H1 (cell line): ENCODE data around the gene C2orf80. TPM values are rescaled to one million over a fixed set of nuclear protein-coding genes. Genes with fewer than 3 reads are reported as not detected.

Experiments
- CREB1 ChIP-seq: IDR thresholded peaks from 2 replicates; pipeline ENCODE4 v1.6.1; 2012; ENCODE audit warnings: inconsistent platforms
- HDAC2 ChIP-seq, 2 experiments: fragments of 300-600 bp in 1 of 2; sonication (generic) in 1 of 2; IDR thresholded peaks; 2 replicates each; pipeline ENCODE4 v1.6.1; 2011 to 2012; ENCODE audit warnings: low read depth in 2 of 2, low read length in 2 of 2, mild to moderate bottlenecking in 2 of 2, moderate library complexity in 2 of 2, borderline replicate concordance in 1 of 2, inconsistent platforms in 1 of 2
- RAD21 ChIP-seq, 2 experiments: IDR thresholded peaks in 1 of 2; conservative IDR thresholded peaks in 1 of 2; 2 replicates each; pipeline ENCODE4 v1.6.1; 2011; ENCODE audit warnings: low read depth in 2 of 2, low read length in 2 of 2, improper control_type of control experiment in 1 of 2, inconsistent platforms in 1 of 2, mild to moderate bottlenecking in 1 of 2, moderate library complexity in 1 of 2
- USF2 ChIP-seq: IDR thresholded peaks from 2 replicates; pipeline ENCODE4 v1.6.1; 2011; ENCODE audit warnings: low read length, improper control_type of control experiment
- polyA plus RNA-seq, 7 experiments: library from polyadenylated mRNA; depleted of rRNA in 3 of 7; stranded (reverse) in 5 of 7; unstranded in 2 of 7; fragments of >200 nt in 5 of 7; fragments of 200-250 nt in 2 of 7; gene quantifications; 1 replicate in 5 of 7; 2 replicates in 1 of 7; 4 replicates in 1 of 7; pipeline versions ENCODE4 v1.2.1 to v1.2.3, GENCODE V29; 2011 to 2013; ENCODE audit warnings: missing spikeins in 2 of 7, mixed read lengths in 2 of 7
- total RNA-seq: library from RNA; stranded (reverse); fragmentation: NEBNext Ultra II Directional; extraction: Animal tissue kit (Norgen Biotek cat#: 25700); gene quantifications from 2 replicates; pipeline ENCODE4 v1.2.1, GENCODE V29; 2021

Gene C2orf80
- total and polyA plus RNA-seq, 2 of the 8 experiments (the other 6 are each of a cell fraction or from before 2014, with no cell fraction given), result 0.97 to 1.1 TPM

GRCh38 chr2:208150094-208150493 is 39.7 kb downstream of the C2orf80 start (continued):
- TF ChIP-seq HDAC2 (IDR thresholded peaks at IDR 0.05; ENCODE audit: borderline replicate concordance in 1 of 2, low read depth in 2 of 2, low read length in 2 of 2) (no peak), CREB1 (no peak), USF2 (no peak), RAD21 (IDR thresholded peaks at IDR 0.05 in 1 of 2, conservative IDR thresholded peaks at IDR 0.05 in 1 of 2; ENCODE audit: low read depth in 2 of 2, low read length in 2 of 2) (no peak)
